Heart left ventricle (tissue), 16 donors: ENCODE data around the gene CREBBP. TPM values are rescaled to one million over a fixed set of nuclear protein-coding genes. Genes with fewer than 3 reads are reported as not detected.

Experiments
- ATAC-seq, 4 donors: fragments of 200-7000 bp; cut with Tn5 transposase; one replicate each; pipeline ENCODE4 v1.9.1; 2020 to 2022; ENCODE audit warnings: moderate library complexity in 4 of 4, mild to moderate bottlenecking in 3 of 4, moderate number of reproducible peaks in 1 of 4
- DNase-seq, 5 donors: peaks; one replicate each; pipeline ENCODE4 v3.0.0-alpha.2; 2020
- H3K27ac ChIP-seq, 12 donors: fragments of 200-600 bp; sonication (generic) in 4 of 12; one replicate each; pipeline versions ENCODE4 v1.5.0 to v1.8.0; 2016 to 2022; ENCODE audit warnings: mild to moderate bottlenecking in 2 of 12
- H3K27me3 ChIP-seq, 9 donors: fragments of 200-600 bp; sonication (generic) in 2 of 9; one replicate each; pipeline versions ENCODE4 v1.5.1 to v1.8.0; 2016 to 2022; ENCODE audit warnings: mild to moderate bottlenecking in 3 of 9
- H3K36me3 ChIP-seq, 9 donors: fragments of 200-600 bp; sonication (generic) in 2 of 9; one replicate each; pipeline versions ENCODE4 v1.5.0 to v1.8.0; 2018 to 2022; ENCODE audit warnings: mild to moderate bottlenecking in 2 of 9
- H3K4me1 ChIP-seq, 12 donors: fragments of 200-600 bp; sonication (generic) in 4 of 12; one replicate each; pipeline versions ENCODE4 v1.5.0 to v1.8.0; 2016 to 2022; ENCODE audit warnings: mild to moderate bottlenecking in 3 of 12
- H3K4me3 ChIP-seq, 12 donors: fragments of 200-600 bp; sonication (generic) in 4 of 12; one replicate each; pipeline versions ENCODE4 v1.5.0 to v1.8.0; 2017 to 2022; ENCODE audit warnings: mild to moderate bottlenecking in 9 of 12, moderate library complexity in 4 of 12
- H3K9me3 ChIP-seq, 12 donors: fragments of 200-600 bp; sonication (generic) in 4 of 12; one replicate each; pipeline versions ENCODE4 v1.5.0 to v1.8.0; 2016 to 2022; ENCODE audit warnings: mild to moderate bottlenecking in 1 of 12
- CTCF ChIP-seq, 12 donors: fragments of 200-600 bp; sonication (generic) in 4 of 12; IDR thresholded peaks; one replicate each; pipeline versions ENCODE4 v1.5.0 to v1.8.0; 2018 to 2022; ENCODE audit warnings: antibody characterized with exemption in 12 of 12, mild to moderate bottlenecking in 5 of 12
- POLR2A ChIP-seq, 2 donors: fragments of 450-650 bp; IDR thresholded peaks; one replicate each; pipeline ENCODE4 v1.6.1; 2017; ENCODE audit warnings: antibody characterized with exemption in 2 of 2, mild to moderate bottlenecking in 2 of 2, moderate library complexity in 2 of 2
- WGBS, 4 donors: extraction: QIAGEN DNeasy Blood & Tissue Kit in 2 of 4; methylation state at CpG; one replicate each; pipeline versions ENCODE4 v1.1.5 to v1.1.7; 2013 to 2018; 5-methylcytosine and 5-hydroxymethylcytosine counted together
- intact Hi-C, 10 donors: fragments of 100-400 bp; cut with DNase I; formaldehyde crosslinking; loops; one replicate each; pipeline versions ENCODE4 v1.11.1 to v1.14.2; 2022
- polyA plus RNA-seq, 2 donors: library from polyadenylated mRNA; stranded (reverse); fragments of 200-250 nt; gene quantifications; one replicate each; pipeline ENCODE4 v1.2.3, GENCODE V29; 2013
- total RNA-seq, 9 donors: library from RNA; depleted of rRNA in 2 of 9; stranded (reverse); fragments of >200 nt in 2 of 9; fragmentation: NEBNext Ultra II Directional in 3 of 9; extraction: Animal tissue kit (Norgen Biotek cat#: 25700) in 3 of 9; gene quantifications; one replicate each; pipeline versions ENCODE4 v1.1.0 to v1.2.4, GENCODE V29; 2016 to 2023
- donor health status: ischemic (EF 13 %, LVEDD 7.1; RV severe dilation, severe dysfunction).
- donor health status: healthy with polysubstance abuse.
- donor health status: DM: no; HTN: yes; CAD: no.
- donor health status: DM: no; HTN: no; CAD: no.
- donor health status: ischemic (EF 25% LVEDD 6.9; RV normal size, moderate dysfunction).
- donor health status: ischemic (EF 25% LVEDD 5.7; RV mildly dilated, moderate dysfunction).
- donor health status: healthy.
- donor health status: DM: yes; HTN: yes; CAD: no.
- donor health status: ischemic (EF 35%, LVEDD 5.7; RV mildly dilated, moderate dysfunction).
- donor health status: nonischemic (EF 11% LVEDD 7.7; RV severe dilation, severe dysfunction).
- donor health status: DM: yes; HTN: yes; CAD: no.
- donor health status: PGD.
- donor health status: ischemic (EF 29% LVEDD 5.4; RV normal size, mild dysfunction).
- donor health status: nonischemic (EF 23%, LVEDD 6.1; RV moderate dilation, normal function).

Gene CREBBP
- total and polyA plus RNA-seq, 11 donors = 17.1 to 77.6 (median 39.6) TPM

GRCh38 chr16:3878610-3879009 lies 1.9 kb downstream of the CREBBP start:
- DNase-seq = no peak
- TF ChIP-seq CTCF (IDR thresholded peaks at IDR 0.05) = no peak
- TF ChIP-seq POLR2A (IDR thresholded peaks at IDR 0.05) = no peak
- Histone ChIP-seq H3K4me3 (peak overlapping the region in 11 of 12 donors; percentile 60 to 94 (median 84)), H3K36me3 (peaks cover 0 to 6% (median 0%) of the 10 kb centered on the region in 9 donors), H3K9me3 (no peaks in the 10 kb centered on the region), H3K27ac (no peak overlapping the region), H3K4me1 (peaks cover 10 to 61% (median 52%) of the 10 kb centered on the region in 12 donors), H3K27me3 (no peaks in the 10 kb centered on the region)
- no peak for ATAC-seq
- WGBS, 4 donors = 5 to 11% (median 8%) methylated on average over 8 of the region's 8 CpGs
- intact Hi-C loops = loop anchor here in 6 of 10 donors (5.0 to 10.0 kb wide), 12 partner anchors 46 to 354 kb away; partner anchors contain the start of gene SLX4 (in 1 of the 6)

- ATAC-seq = no peak
- Histone ChIP-seq H3K4me3 (peak overlapping the region in 3 of 12 donors; percentile 11 to 94 (median 19)), H3K4me1 (peaks cover 14 to 80% (median 71%) of the 10 kb centered on the region in 12 donors), H3K27ac (peak overlapping the region in 1 of 12 donors; percentile 6), H3K27me3 (no peaks in the 10 kb centered on the region), H3K36me3 (peaks cover 0 to 6% (median 0%) of the 10 kb centered on the region in 9 donors), H3K9me3 (no peaks in the 10 kb centered on the region)
- intact Hi-C loops = loop anchor here in 6 of 10 donors (2.0 to 10.0 kb wide), 13 partner anchors 28 to 352 kb away; partner anchors contain the start of gene SLX4 (in 1 of the 6)
- DNase-seq = peak in 1 of 5 donors; percentile 36
- 32 to 45% (median 37%) methylated on average over 6 of the region's 6 CpGs for WGBS, 4 donors
- TF ChIP-seq CTCF (IDR thresholded peaks at IDR 0.05) (no peak), POLR2A (IDR thresholded peaks at IDR 0.05) (no peak)
Observed at GRCh38 chr16:3876695-3877094, 3.8 kb downstream of the CREBBP start.

- TF ChIP-seq CTCF (IDR thresholded peaks at IDR 0.05) (no peak), POLR2A (IDR thresholded peaks at IDR 0.05) (no peak)
- peaks cover 0 to 6% (median 0%) of the 10 kb centered on the region in 9 donors for H3K36me3 ChIP-seq
- no peaks in the 10 kb centered on the region for H3K27me3 ChIP-seq
- intact Hi-C loops = loop anchor here in 6 of 10 donors (2.0 to 10.0 kb wide), 13 partner anchors 27 to 351 kb away; partner anchors contain the start of gene SLX4 (in 1 of the 6)
- no peaks in the 10 kb centered on the region for H3K9me3 ChIP-seq
- no peak overlapping the region for H3K27ac ChIP-seq
- ATAC-seq (no peak), DNase-seq (no peak)
- peaks cover 14 to 81% (median 76%) of the 10 kb centered on the region in 12 donors for H3K4me1 ChIP-seq
- H3K4me3 ChIP-seq = peak overlapping the region in 2 of 12 donors; percentile 11 to 94
Observed at GRCh38 chr16:3876160-3876559, 4.4 kb downstream of the CREBBP start.

GRCh38 chr16:3874794-3875692 lies 5.5 kb downstream of the CREBBP start:
- Histone ChIP-seq H3K4me3 (no peak overlapping the region), H3K36me3 (peaks cover 0 to 6% (median 0%) of the 10 kb centered on the region in 9 donors), H3K9me3 (no peaks in the 10 kb centered on the region), H3K27me3 (no peaks in the 10 kb centered on the region), H3K4me1 (peaks cover 14 to 89% (median 84%) of the 10 kb centered on the region in 12 donors), H3K27ac (no peak overlapping the region)
- ATAC-seq (no peak), DNase-seq (no peak)
- intact Hi-C loops = loop anchor here (5.0 to 10.0 kb wide), 15 partner anchors 43 to 350 kb away; partner anchors contain the start of gene SLX4 (in 1 of the 10)
- TF ChIP-seq CTCF (IDR thresholded peaks at IDR 0.05) (no peak), POLR2A (IDR thresholded peaks at IDR 0.05) (no peak)
- WGBS, 4 donors = 76 to 82% (median 79%) methylated on average over 15 of the region's 15 CpGs
